Measurements from ENCODE around the gene CDH23. TPM values are rescaled to one million over a fixed set of nuclear protein-coding genes. Genes with fewer than 3 reads are reported as not detected.

The CDH23 gene
- polyA plus RNA-seq, 1 experiment: 0.01 TPM

DNA sequence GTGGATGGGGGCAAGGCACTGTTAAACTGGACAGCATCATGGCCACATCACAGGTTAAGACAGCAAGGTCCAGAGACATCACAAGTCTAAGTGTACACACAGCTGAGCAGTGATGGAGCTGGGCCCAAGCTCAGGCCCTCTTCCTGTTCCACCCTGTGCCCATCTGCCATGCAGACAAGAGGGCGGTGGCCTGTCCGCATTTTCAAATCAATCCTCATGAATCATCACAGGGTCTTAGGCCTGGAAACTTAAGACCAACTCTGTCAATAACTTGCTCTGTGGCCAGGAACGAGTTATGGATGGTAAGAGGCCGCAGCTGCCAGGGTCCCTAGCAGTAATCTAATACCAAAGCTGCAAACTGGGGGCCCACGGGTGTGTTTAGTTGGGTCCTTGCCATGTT, 319.7 kb downstream of the CDH23 start:
- Histone ChIP-seq H3K27ac (ENCODE audit: low read depth, low read length) (no peak overlapping the region), H3K4me3 (ENCODE audit: low read depth, low read length) (no peak overlapping the region), H3K27me3 (ENCODE audit: control insufficient read depth, insufficient read depth, low read length) (peaks cover 14% of the 10 kb centered on the region), H3K9me3 (ENCODE audit: control insufficient read depth, insufficient read depth, low read length) (no peaks in the 10 kb centered on the region; the same call in 1 of the 2 replicates)
- DNase-seq (ENCODE audit: low read depth, low spot score): no peak
- CTCF ChIA-PET: no interaction called here
- POLR2A ChIA-PET: interaction anchor here (1.4 kb wide), 1 partner anchor 50 kb away, joined by 6 read pairs; no protein-coding TSS in a partner anchor
- TF ChIP-seq, protein P1, sequence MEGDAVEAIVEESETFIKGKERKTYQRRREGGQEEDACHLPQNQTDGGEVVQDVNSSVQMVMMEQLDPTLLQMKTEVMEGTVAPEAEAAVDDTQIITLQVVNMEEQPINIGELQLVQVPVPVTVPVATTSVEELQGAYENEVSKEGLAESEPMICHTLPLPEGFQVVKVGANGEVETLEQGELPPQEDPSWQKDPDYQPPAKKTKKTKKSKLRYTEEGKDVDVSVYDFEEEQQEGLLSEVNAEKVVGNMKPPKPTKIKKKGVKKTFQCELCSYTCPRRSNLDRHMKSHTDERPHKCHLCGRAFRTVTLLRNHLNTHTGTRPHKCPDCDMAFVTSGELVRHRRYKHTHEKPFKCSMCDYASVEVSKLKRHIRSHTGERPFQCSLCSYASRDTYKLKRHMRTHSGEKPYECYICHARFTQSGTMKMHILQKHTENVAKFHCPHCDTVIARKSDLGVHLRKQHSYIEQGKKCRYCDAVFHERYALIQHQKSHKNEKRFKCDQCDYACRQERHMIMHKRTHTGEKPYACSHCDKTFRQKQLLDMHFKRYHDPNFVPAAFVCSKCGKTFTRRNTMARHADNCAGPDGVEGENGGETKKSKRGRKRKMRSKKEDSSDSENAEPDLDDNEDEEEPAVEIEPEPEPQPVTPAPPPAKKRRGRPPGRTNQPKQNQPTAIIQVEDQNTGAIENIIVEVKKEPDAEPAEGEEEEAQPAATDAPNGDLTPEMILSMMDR (IDR thresholded peaks at IDR 0.05; ENCODE audit: low read depth, low read length): no peak

DNA sequence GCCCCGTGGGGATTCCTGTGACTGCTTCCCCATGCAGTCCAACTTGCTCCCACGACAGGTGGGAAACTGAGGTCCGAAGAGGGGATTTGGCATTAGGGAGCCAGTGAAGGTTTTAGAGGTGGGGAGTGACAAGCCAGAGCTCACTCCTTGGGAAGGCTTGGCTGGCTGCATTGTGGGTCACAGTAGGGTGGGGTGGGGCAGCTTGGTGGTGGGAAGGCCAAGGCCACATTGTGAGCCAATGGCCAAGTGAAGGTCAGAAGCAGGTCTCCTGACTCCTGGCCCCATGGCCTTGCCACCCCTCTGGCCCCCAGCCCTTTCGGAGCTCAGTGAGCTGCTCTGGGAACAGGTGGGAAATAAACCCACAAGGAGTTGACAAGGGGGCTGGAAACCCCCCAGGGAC, 320.3 kb downstream of the CDH23 start:
- H3K4me3 ChIP-seq (ENCODE audit: low read depth, low read length): no peak overlapping the region
- no peaks in the 10 kb centered on the region; the same call in 1 of the 2 replicates for H3K9me3 ChIP-seq (ENCODE audit: control insufficient read depth, insufficient read depth, low read length)
- ChIA-PET POLR2A (interaction anchor here (1.4 kb wide), 1 partner anchor 50 kb away, joined by 6 read pairs; no protein-coding TSS in a partner anchor), CTCF (interaction anchor here (1.0 to 1.5 kb wide), 3 partner anchors 9 to 20 kb away, joined by 3 to 5 read pairs (median 4); no protein-coding TSS in a partner anchor)
- H3K27me3 ChIP-seq (ENCODE audit: control insufficient read depth, insufficient read depth, low read length): peaks cover 18% of the 10 kb centered on the region
- DNase-seq (ENCODE audit: low read depth, low spot score): no peak
- no peak overlapping the region for H3K27ac ChIP-seq (ENCODE audit: low read depth, low read length)
- TF ChIP-seq, protein P1 (IDR thresholded peaks at IDR 0.05; ENCODE audit: low read depth, low read length): no peak

DNA sequence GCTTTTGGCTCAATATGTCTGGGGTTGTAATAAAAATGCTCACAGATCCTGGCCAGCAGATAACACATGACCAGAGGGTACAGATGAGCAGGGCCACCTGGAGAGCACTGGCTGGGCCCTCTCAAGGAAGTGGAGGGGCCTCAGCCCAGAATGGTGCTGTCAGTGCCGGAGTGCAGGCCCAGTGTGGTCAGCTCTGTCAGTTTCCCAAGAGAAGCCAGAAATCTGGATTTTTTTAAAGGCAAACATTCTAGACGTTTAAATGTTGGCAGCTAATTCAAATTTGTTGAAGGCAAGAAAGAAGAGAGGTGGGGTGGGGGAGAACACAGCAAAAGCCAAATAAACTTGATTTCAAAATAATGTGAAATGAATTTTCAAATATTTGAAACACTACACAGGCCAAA, 320.8 kb downstream of the CDH23 start:
- CTCF ChIA-PET: interaction anchor here (1.0 to 1.5 kb wide), 3 partner anchors 9 to 21 kb away, joined by 3 to 5 read pairs (median 4); no protein-coding TSS in a partner anchor
- POLR2A ChIA-PET: interaction anchor here (1.4 kb wide), 1 partner anchor 49 kb away, joined by 6 read pairs; no protein-coding TSS in a partner anchor

DNA sequence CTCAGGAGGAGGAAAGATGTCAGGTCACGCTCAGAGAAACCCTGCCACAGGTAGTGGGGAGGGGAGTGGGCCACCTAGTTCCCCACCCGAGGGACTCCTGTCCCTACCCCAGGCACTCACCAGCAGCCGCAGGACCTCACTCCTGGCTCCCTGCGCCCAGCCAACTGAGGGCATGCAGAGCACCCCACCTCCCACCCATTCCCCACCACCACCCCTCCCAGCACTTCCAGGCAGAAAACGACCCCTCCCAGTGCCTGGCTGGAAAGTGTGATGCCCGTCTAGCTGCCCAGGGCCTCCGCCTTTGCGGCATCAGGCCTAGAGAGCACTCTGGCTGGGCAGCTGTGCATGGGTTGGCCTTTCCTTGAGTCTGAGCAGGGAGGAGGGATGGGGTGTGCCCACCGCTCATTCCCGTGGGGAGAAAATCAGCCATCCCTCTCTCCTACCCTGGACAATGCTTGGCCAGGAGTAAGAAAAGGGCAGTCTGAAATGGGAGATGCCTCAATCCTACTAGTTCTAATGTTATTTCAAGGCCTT, 321.5 kb downstream of the CDH23 start:
- CTCF ChIA-PET: interaction anchor here (1.1 to 1.5 kb wide), 2 partner anchors 11 to 21 kb away, joined by 4 to 5 read pairs; no protein-coding TSS in a partner anchor
- TF ChIP-seq, protein P1 (IDR thresholded peaks at IDR 0.05; ENCODE audit: low read depth, low read length): no peak
- POLR2A ChIA-PET: no interaction called here
- Histone ChIP-seq H3K27me3 (ENCODE audit: control insufficient read depth, insufficient read depth, low read length) (peaks cover 24% of the 10 kb centered on the region), H3K4me3 (ENCODE audit: low read depth, low read length) (no peak overlapping the region), H3K27ac (ENCODE audit: low read depth, low read length) (no peak overlapping the region), H3K9me3 (ENCODE audit: control insufficient read depth, insufficient read depth, low read length) (peaks cover 4% of the 10 kb centered on the region)
- DNase-seq (ENCODE audit: low read depth, low spot score): no peak

More for the DNA sequence above, 320.8 kb downstream of the CDH23 start:
- H3K4me3 ChIP-seq (ENCODE audit: low read depth, low read length): no peak overlapping the region
- peaks cover under 1% of the 10 kb centered on the region for H3K9me3 ChIP-seq (ENCODE audit: control insufficient read depth, insufficient read depth, low read length)
- DNase-seq (ENCODE audit: low read depth, low spot score): no peak
- peaks cover 22% of the 10 kb centered on the region for H3K27me3 ChIP-seq (ENCODE audit: control insufficient read depth, insufficient read depth, low read length)
- TF ChIP-seq, protein P1 (IDR thresholded peaks at IDR 0.05; ENCODE audit: low read depth, low read length): no peak
- no peak overlapping the region for H3K27ac ChIP-seq (ENCODE audit: low read depth, low read length)

DNA sequence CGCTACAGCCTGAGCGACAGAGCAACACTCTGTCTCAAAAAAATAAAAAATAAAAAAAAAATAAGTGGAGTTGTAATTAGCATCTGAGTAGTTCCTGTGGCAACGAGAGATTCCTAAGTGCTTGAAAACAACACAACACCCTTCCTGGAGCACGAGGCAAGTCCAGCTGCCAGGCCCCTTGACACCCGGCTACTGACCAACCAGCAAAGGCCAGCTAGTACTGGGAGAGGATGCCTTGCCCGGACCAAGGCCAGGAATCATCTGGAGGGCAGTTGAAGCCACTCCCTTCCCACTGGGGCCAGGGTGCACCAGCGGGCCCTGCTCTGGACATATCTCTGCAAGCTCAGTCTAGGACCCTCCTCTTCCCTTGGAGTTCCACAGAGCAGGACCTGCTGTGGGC, 322.3 kb downstream of the CDH23 start:
- POLR2A ChIA-PET: no interaction called here
- Histone ChIP-seq H3K4me3 (ENCODE audit: low read depth, low read length) (no peak overlapping the region), H3K27me3 (ENCODE audit: control insufficient read depth, insufficient read depth, low read length) (peaks cover 26% of the 10 kb centered on the region), H3K27ac (ENCODE audit: low read depth, low read length) (no peak overlapping the region), H3K9me3 (ENCODE audit: control insufficient read depth, insufficient read depth, low read length) (peaks cover 4% of the 10 kb centered on the region)
- TF ChIP-seq, protein P1 (IDR thresholded peaks at IDR 0.05; ENCODE audit: low read depth, low read length): no peak
- CTCF ChIA-PET: interaction anchor here (0.6 kb wide), 1 partner anchor 153 kb away, joined by 3 read pairs; no protein-coding TSS in a partner anchor
- DNase-seq (ENCODE audit: low read depth, low spot score): no peak
